NCI-H128 (cell line): ENCODE data around the gene MTRR.

Experiments used
- DNase-seq: peaks from one replicate; lab custom pipeline; 2025; ENCODE audit not compliant: unreplicated experiment; lab: John Stamatoyannopoulos, UW

MTRR gene

GRCh38 chr5:7868773-7869473 lies at the start of gene MTRR, which contains the start of gene FASTKD3:
TSS of gene MTRR (plus strand) at chr5:7869148. CDS start at chr5:7870795, 1,647 bp downstream.
TSS of gene FASTKD3 (minus strand) at chr5:7869031. CDS start at chr5:7868083, 948 bp downstream.
- peak; percentile 91 for DNase-seq

- no peak for DNase-seq
These were observed 46.5 kb upstream of the MTRR start for GRCh38 chr5:7822449-7822848.

GRCh38 chr5:7823594-7823993 lies 45.4 kb upstream of the MTRR start:
- no peak for DNase-seq

- no peak for DNase-seq
These were observed 44.0 kb upstream of the MTRR start for GRCh38 chr5:7824995-7825394.

- DNase-seq, result no peak
These were observed 43.3 kb upstream of the MTRR start for GRCh38 chr5:7825630-7826029.

GRCh38 chr5:7827610-7828009 lies 41.3 kb upstream of the MTRR start:
- no peak for DNase-seq

GRCh38 chr5:7828269-7828668 lies 40.7 kb upstream of the MTRR start:
- DNase-seq, result no peak

- no peak for DNase-seq
These were observed 34.0 kb upstream of the MTRR start for GRCh38 chr5:7834982-7835381.

GRCh38 chr5:7837403-7837802 lies 31.5 kb upstream of the MTRR start:
- no peak for DNase-seq

- no peak for DNase-seq
These were observed 26.4 kb upstream of the MTRR start for GRCh38 chr5:7842531-7842930.

- no peak for DNase-seq
These were observed 24.0 kb upstream of the MTRR start for GRCh38 chr5:7844901-7845300.

- no peak for DNase-seq
These were observed 23.4 kb upstream of the MTRR start for GRCh38 chr5:7845557-7845956.

- DNase-seq, result no peak
These were observed 22.6 kb upstream of the MTRR start for GRCh38 chr5:7846327-7846726.

- no peak for DNase-seq
These were observed 20.7 kb upstream of the MTRR start for GRCh38 chr5:7848296-7848695.

- DNase-seq, result peak; percentile 31
These were observed 19.1 kb upstream of the MTRR start for GRCh38 chr5:7849681-7850394.

GRCh38 chr5:7850395-7851239 lies 18.3 kb upstream of the MTRR start, which contains the start of gene CFAP90:
TSS of gene CFAP90 (minus strand) at chr5:7851133. CDS start at chr5:7851021, 112 bp downstream.
- DNase-seq, result peak; percentile 47

GRCh38 chr5:7851240-7851592 lies 17.7 kb upstream of the MTRR start:
- DNase-seq, result no peak

- DNase-seq, result no peak
These were observed 17.2 kb upstream of the MTRR start for GRCh38 chr5:7851617-7852289.

GRCh38 chr5:7852542-7852941 lies 16.4 kb upstream of the MTRR start:
- no peak for DNase-seq

- DNase-seq, result no peak
These were observed 16.0 kb upstream of the MTRR start for GRCh38 chr5:7852988-7853387.

- no peak for DNase-seq
These were observed 13.3 kb upstream of the MTRR start for GRCh38 chr5:7855611-7856010.
